ENCODE measurements around the gene STPG3. TPM values are rescaled to one million over a fixed set of nuclear protein-coding genes. Genes with fewer than 3 reads are reported as not detected.
A peak's percentile ranks its signal among the peaks of the same experiment; 100 is the strongest.

STPG3 gene
- total and polyA plus RNA-seq, 2 of the 13 experiments (the other 11 are each of a cell fraction or from before 2014, with no cell fraction given) = not detected

DNA sequence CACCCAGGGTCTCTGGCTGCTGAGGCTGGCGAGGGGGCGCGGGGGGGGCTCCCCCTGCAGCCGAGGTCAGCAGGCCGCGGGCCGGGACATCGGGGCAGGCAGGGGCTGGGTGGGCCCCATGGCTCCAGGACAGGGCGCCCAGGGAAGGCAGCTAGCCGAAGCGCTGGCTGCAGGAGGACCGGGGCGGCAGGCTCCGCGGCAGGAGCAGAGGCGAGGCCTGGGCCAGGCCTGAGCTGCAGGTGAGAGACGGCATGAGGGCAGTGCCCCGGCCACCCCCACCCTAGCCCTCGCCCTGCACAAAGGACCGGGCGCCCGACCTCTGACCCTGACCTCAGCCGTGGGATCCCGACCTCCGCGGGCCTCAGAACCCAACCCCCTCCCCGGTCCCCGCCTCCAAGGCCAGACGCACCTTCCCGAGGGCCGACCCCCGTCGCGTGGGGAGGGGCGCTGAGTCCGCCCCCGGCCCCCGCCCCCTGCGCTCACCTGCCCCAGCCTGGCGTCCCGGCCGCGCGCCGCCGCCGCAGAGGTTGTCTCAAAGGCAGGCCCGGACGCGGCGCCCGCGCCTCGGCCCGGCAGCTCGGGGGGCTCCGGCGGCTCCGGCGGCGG is 29.5 kb upstream of the STPG3 start (continued):
- TF ChIP-seq, protein P1, sequence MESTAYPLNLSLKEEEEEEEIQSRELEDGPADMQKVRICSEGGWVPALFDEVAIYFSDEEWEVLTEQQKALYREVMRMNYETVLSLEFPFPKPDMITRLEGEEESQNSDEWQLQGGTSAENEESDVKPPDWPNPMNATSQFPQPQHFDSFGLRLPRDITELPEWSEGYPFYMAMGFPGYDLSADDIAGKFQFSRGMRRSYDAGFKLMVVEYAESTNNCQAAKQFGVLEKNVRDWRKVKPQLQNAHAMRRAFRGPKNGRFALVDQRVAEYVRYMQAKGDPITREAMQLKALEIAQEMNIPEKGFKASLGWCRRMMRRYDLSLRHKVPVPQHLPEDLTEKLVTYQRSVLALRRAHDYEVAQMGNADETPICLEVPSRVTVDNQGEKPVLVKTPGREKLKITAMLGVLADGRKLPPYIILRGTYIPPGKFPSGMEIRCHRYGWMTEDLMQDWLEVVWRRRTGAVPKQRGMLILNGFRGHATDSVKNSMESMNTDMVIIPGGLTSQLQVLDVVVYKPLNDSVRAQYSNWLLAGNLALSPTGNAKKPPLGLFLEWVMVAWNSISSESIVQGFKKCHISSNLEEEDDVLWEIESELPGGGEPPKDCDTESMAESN (CRISPR knock-in tag; conservative IDR thresholded peaks at IDR 0.05) = 0 out of 2 replicates have a peak, but pooled peaks have one; percentile 17
- TF ChIP-seq, protein P2, sequence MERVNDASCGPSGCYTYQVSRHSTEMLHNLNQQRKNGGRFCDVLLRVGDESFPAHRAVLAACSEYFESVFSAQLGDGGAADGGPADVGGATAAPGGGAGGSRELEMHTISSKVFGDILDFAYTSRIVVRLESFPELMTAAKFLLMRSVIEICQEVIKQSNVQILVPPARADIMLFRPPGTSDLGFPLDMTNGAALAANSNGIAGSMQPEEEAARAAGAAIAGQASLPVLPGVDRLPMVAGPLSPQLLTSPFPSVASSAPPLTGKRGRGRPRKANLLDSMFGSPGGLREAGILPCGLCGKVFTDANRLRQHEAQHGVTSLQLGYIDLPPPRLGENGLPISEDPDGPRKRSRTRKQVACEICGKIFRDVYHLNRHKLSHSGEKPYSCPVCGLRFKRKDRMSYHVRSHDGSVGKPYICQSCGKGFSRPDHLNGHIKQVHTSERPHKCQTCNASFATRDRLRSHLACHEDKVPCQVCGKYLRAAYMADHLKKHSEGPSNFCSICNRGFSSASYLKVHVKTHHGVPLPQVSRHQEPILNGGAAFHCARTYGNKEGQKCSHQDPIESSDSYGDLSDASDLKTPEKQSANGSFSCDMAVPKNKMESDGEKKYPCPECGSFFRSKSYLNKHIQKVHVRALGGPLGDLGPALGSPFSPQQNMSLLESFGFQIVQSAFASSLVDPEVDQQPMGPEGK (CRISPR knock-in tag; IDR thresholded peaks at IDR 0.05) = peak; percentile 95
- TF ChIP-seq ZNF317 (CRISPR knock-in tag; IDR thresholded peaks at IDR 0.05) (no peak), NCOA5 (CRISPR knock-in tag; IDR thresholded peaks at IDR 0.05) (no peak), ZNF530 (CRISPR knock-in tag; IDR thresholded peaks at IDR 0.05; ENCODE audit: low read depth) (no peak), ZBTB38 (CRISPR knock-in tag; IDR thresholded peaks at IDR 0.05) (peak; percentile 58; the same call in 1 of the 2 replicates), ARNTL (CRISPR knock-in tag; IDR thresholded peaks at IDR 0.05) (peak; percentile 18; the same call in 1 of the 2 replicates), HNRNPLL (IDR thresholded peaks at IDR 0.05; ENCODE audit: low read depth, low read length, poor library complexity, severe bottlenecking) (peak; percentile 20), ZMAT3 (CRISPR knock-in tag; conservative IDR thresholded peaks at IDR 0.05) (no peak), RFXANK (CRISPR knock-in tag; IDR thresholded peaks at IDR 0.05) (no peak), ZC3H4 (CRISPR knock-in tag; IDR thresholded peaks at IDR 0.05; ENCODE audit: borderline replicate concordance) (no peak), ZNF383 (CRISPR knock-in tag; IDR thresholded peaks at IDR 0.05; ENCODE audit: borderline replicate concordance) (no peak), ZSCAN20 (CRISPR knock-in tag; IDR thresholded peaks at IDR 0.05; ENCODE audit: borderline replicate concordance) (no peak)
- TF ChIP-seq, protein P3, sequence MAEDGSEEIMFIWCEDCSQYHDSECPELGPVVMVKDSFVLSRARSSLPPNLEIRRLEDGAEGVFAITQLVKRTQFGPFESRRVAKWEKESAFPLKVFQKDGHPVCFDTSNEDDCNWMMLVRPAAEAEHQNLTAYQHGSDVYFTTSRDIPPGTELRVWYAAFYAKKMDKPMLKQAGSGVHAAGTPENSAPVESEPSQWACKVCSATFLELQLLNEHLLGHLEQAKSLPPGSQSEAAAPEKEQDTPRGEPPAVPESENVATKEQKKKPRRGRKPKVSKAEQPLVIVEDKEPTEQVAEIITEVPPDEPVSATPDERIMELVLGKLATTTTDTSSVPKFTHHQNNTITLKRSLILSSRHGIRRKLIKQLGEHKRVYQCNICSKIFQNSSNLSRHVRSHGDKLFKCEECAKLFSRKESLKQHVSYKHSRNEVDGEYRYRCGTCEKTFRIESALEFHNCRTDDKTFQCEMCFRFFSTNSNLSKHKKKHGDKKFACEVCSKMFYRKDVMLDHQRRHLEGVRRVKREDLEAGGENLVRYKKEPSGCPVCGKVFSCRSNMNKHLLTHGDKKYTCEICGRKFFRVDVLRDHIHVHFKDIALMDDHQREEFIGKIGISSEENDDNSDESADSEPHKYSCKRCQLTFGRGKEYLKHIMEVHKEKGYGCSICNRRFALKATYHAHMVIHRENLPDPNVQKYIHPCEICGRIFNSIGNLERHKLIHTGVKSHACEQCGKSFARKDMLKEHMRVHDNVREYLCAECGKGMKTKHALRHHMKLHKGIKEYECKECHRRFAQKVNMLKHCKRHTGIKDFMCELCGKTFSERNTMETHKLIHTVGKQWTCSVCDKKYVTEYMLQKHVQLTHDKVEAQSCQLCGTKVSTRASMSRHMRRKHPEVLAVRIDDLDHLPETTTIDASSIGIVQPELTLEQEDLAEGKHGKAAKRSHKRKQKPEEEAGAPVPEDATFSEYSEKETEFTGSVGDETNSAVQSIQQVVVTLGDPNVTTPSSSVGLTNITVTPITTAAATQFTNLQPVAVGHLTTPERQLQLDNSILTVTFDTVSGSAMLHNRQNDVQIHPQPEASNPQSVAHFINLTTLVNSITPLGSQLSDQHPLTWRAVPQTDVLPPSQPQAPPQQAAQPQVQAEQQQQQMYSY (CRISPR knock-in tag; IDR thresholded peaks at IDR 0.05) = no peak
- TF ChIP-seq, protein P4, sequence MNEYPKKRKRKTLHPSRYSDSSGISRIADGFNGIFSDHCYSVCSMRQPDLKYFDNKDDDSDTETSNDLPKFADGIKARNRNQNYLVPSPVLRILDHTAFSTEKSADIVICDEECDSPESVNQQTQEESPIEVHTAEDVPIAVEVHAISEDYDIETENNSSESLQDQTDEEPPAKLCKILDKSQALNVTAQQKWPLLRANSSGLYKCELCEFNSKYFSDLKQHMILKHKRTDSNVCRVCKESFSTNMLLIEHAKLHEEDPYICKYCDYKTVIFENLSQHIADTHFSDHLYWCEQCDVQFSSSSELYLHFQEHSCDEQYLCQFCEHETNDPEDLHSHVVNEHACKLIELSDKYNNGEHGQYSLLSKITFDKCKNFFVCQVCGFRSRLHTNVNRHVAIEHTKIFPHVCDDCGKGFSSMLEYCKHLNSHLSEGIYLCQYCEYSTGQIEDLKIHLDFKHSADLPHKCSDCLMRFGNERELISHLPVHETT (CRISPR knock-in tag; conservative IDR thresholded peaks at IDR 0.05) = peak; percentile 47; the same call in 1 of the 2 replicates
- TF ChIP-seq, protein P5, sequence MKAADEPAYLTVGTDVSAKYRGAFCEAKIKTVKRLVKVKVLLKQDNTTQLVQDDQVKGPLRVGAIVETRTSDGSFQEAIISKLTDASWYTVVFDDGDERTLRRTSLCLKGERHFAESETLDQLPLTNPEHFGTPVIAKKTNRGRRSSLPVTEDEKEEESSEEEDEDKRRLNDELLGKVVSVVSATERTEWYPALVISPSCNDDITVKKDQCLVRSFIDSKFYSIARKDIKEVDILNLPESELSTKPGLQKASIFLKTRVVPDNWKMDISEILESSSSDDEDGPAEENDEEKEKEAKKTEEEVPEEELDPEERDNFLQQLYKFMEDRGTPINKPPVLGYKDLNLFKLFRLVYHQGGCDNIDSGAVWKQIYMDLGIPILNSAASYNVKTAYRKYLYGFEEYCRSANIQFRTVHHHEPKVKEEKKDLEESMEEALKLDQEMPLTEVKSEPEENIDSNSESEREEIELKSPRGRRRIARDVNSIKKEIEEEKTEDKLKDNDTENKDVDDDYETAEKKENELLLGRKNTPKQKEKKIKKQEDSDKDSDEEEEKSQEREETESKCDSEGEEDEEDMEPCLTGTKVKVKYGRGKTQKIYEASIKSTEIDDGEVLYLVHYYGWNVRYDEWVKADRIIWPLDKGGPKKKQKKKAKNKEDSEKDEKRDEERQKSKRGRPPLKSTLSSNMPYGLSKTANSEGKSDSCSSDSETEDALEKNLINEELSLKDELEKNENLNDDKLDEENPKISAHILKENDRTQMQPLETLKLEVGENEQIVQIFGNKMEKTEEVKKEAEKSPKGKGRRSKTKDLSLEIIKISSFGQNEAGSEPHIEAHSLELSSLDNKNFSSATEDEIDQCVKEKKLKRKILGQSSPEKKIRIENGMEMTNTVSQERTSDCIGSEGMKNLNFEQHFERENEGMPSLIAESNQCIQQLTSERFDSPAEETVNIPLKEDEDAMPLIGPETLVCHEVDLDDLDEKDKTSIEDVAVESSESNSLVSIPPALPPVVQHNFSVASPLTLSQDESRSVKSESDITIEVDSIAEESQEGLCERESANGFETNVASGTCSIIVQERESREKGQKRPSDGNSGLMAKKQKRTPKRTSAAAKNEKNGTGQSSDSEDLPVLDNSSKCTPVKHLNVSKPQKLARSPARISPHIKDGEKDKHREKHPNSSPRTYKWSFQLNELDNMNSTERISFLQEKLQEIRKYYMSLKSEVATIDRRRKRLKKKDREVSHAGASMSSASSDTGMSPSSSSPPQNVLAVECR (CRISPR knock-in tag; IDR thresholded peaks at IDR 0.05; ENCODE audit: borderline replicate concordance) = peak; percentile 72; the same call in 1 of the 2 replicates

Data from HepG2 (cell line).